ENCODE results near the gene LPCAT3.

The LPCAT3 gene

GRCh38 chr12:6963016-6963731 is 55.1 kb downstream of the LPCAT3 start:
- ChIA-PET POLR2A (interaction anchor here (1.0 to 4.1 kb wide), 5 partner anchors 18 to 111 kb away, joined by 3 to 67 read pairs (median 9); partner anchors contain the start of genes C12orf57, CDCA3, RNU7-1 and SPSB2), CTCF (interaction anchor here (0.5 to 7.7 kb wide), 11 partner anchors 8 to 344 kb away, joined by 3 to 138 read pairs (median 4); partner anchors contain the start of genes C12orf57, C1RL, LPCAT3 and RNU7-1)
- Histone ChIP-seq H3K36me3 (ENCODE audit: control insufficient read depth in 2 of 2, insufficient read depth in 1 of 2, low read length in 2 of 2) (peaks cover 8 to 43% of the 10 kb centered on the region in 2 experiments), H3K9me3 (ENCODE audit: control insufficient read depth, insufficient read depth, low read depth, low read length) (no peaks in the 10 kb centered on the region), H3K4me1 (ENCODE audit: control insufficient read depth, insufficient read depth, low read length) (peaks cover 2% of the 10 kb centered on the region; the same call in 1 of the 2 replicates), H3K4me3 (ENCODE audit: low read depth, low read length) (no peak overlapping the region), H3K27ac (ENCODE audit: extremely low read depth, low read depth, low read length) (0 out of 2 replicates have a peak overlapping the region, but pooled peaks have one; percentile 45)
- TF ChIP-seq KLF10 (tag by site-specific recombination; IDR thresholded peaks at IDR 0.05): no peak
- no peak for TF ChIP-seq FEZF1 (tag by site-specific recombination; IDR thresholded peaks at IDR 0.05)
- TF ChIP-seq ZNF692 (tag by site-specific recombination; IDR thresholded peaks at IDR 0.05): no peak
- TF ChIP-seq, protein P1, sequence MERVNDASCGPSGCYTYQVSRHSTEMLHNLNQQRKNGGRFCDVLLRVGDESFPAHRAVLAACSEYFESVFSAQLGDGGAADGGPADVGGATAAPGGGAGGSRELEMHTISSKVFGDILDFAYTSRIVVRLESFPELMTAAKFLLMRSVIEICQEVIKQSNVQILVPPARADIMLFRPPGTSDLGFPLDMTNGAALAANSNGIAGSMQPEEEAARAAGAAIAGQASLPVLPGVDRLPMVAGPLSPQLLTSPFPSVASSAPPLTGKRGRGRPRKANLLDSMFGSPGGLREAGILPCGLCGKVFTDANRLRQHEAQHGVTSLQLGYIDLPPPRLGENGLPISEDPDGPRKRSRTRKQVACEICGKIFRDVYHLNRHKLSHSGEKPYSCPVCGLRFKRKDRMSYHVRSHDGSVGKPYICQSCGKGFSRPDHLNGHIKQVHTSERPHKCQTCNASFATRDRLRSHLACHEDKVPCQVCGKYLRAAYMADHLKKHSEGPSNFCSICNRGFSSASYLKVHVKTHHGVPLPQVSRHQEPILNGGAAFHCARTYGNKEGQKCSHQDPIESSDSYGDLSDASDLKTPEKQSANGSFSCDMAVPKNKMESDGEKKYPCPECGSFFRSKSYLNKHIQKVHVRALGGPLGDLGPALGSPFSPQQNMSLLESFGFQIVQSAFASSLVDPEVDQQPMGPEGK (tag by site-specific recombination; IDR thresholded peaks at IDR 0.05): 0 out of 2 replicates have a peak, but pooled peaks have one; percentile 8
- TF ChIP-seq ZNF121 (tag by site-specific recombination; IDR thresholded peaks at IDR 0.05): no peak
- TF ChIP-seq ZNF211 (tag by site-specific recombination; IDR thresholded peaks at IDR 0.05; ENCODE audit: low read depth): no peak
- TF ChIP-seq ZEB2 (tag by site-specific recombination; IDR thresholded peaks at IDR 0.05): peak; percentile 18; the same call in 1 of the 2 replicates
- no peak for TF ChIP-seq ZNF610 (tag by site-specific recombination; IDR thresholded peaks at IDR 0.05; ENCODE audit: borderline replicate concordance)
- no peak for TF ChIP-seq MZF1 (tag by site-specific recombination; IDR thresholded peaks at IDR 0.05; ENCODE audit: borderline replicate concordance)
- no peak for TF ChIP-seq ZBTB26 (tag by site-specific recombination; optimal IDR thresholded peaks at IDR 0.05)
- TF ChIP-seq ZNF660 (tag by site-specific recombination; IDR thresholded peaks at IDR 0.05): no peak
- TF ChIP-seq GLI2 (tag by site-specific recombination; IDR thresholded peaks at IDR 0.05; ENCODE audit: borderline replicate concordance, low read depth): no peak
- no peak for TF ChIP-seq ZNF169 (tag by site-specific recombination; IDR thresholded peaks at IDR 0.05)

- Histone ChIP-seq H3K4me1 (ENCODE audit: control insufficient read depth, insufficient read depth, low read length) (peaks cover 2% of the 10 kb centered on the region; the same call in 1 of the 2 replicates), H3K4me3 (ENCODE audit: low read depth, low read length) (no peak overlapping the region)
- TF ChIP-seq ZNF548 (tag by site-specific recombination; IDR thresholded peaks at IDR 0.05) (no peak), ZNF133 (tag by site-specific recombination; IDR thresholded peaks at IDR 0.05) (no peak), ZBTB17 (tag by site-specific recombination; IDR thresholded peaks at IDR 0.05) (no peak), ZNF2 (tag by site-specific recombination; IDR thresholded peaks at IDR 0.05) (no peak), ZNF184 (tag by site-specific recombination; IDR thresholded peaks at IDR 0.05) (no peak), ZNF660 (tag by site-specific recombination; IDR thresholded peaks at IDR 0.05) (no peak), ZNF223 (tag by site-specific recombination; IDR thresholded peaks at IDR 0.05) (no peak), ZNF18 (tag by site-specific recombination; IDR thresholded peaks at IDR 0.05) (no peak), ZBTB48 (tag by site-specific recombination; IDR thresholded peaks at IDR 0.05) (no peak), SCRT2 (tag by site-specific recombination; IDR thresholded peaks at IDR 0.05) (peak; percentile 73)
- TF ChIP-seq, protein P2, sequence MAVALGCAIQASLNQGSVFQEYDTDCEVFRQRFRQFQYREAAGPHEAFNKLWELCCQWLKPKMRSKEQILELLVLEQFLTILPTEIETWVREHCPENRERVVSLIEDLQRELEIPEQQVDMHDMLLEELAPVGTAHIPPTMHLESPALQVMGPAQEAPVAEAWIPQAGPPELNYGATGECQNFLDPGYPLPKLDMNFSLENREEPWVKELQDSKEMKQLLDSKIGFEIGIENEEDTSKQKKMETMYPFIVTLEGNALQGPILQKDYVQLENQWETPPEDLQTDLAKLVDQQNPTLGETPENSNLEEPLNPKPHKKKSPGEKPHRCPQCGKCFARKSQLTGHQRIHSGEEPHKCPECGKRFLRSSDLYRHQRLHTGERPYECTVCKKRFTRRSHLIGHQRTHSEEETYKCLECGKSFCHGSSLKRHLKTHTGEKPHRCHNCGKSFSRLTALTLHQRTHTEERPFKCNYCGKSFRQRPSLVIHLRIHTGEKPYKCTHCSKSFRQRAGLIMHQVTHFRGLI (tag by site-specific recombination; IDR thresholded peaks at IDR 0.05): peak; percentile 51; the same call in 1 of the 2 replicates
These were observed 55.8 kb downstream of the LPCAT3 start for GRCh38 chr12:6962285-6963015.

More at GRCh38 chr12:6962285-6963015, 55.8 kb downstream of the LPCAT3 start:
- ChIA-PET CTCF (interaction anchor here (0.5 to 7.7 kb wide), 15 partner anchors 10 to 191 kb away, joined by 3 to 138 read pairs (median 4); partner anchors contain the start of genes C12orf57, C1RL, PTPN6 and RNU7-1), POLR2A (interaction anchor here (1.0 to 3.2 kb wide), 3 partner anchors 17 to 196 kb away, joined by 3 to 22 read pairs (median 6); partner anchors contain the start of gene PTMS)
- Histone ChIP-seq H3K36me3 (ENCODE audit: control insufficient read depth in 2 of 2, insufficient read depth in 1 of 2, low read length in 2 of 2) (peaks cover 8 to 36% of the 10 kb centered on the region in 2 experiments), H3K9me3 (ENCODE audit: control insufficient read depth, insufficient read depth, low read depth, low read length) (no peaks in the 10 kb centered on the region), H3K27ac (ENCODE audit: extremely low read depth, low read depth, low read length) (peak overlapping the region; percentile 45; the same call in 1 of the 2 replicates)

Measured in HEK293 (cell line).